BJ (cell line): ENCODE results near the gene CDC42EP4. TPM values are rescaled to one million over a fixed set of nuclear protein-coding genes. Genes with fewer than 3 reads are reported as not detected.

ENCODE experiments used
- CTCF ChIA-PET: fragments of 350-600 bp; formaldehyde crosslinking; extraction: SDS; loops from one replicate; lab custom pipeline; 2021; ENCODE audit warnings: antibody characterized with exemption, inconsistent platforms; lab: Yijun Ruan, JAX
- POLR2A ChIA-PET: fragments of 300-600 bp; sonication (Branson Sonifier 250); formaldehyde crosslinking; extraction: SDS; loops from one replicate; lab custom pipeline; 2021; ENCODE audit warnings: antibody characterized with exemption; lab: Charles Lee
- DNase-seq: peaks from one replicate; pipeline ENCODE4 v3.0.0-alpha.2; 2011; ENCODE audit warnings: low read depth
- H3K27me3 ChIP-seq: 2 replicates; pipeline ENCODE4 v1.6.0; 2011; ENCODE audit warnings: low read length; ENCODE audit not compliant: control insufficient read depth, insufficient read depth
- H3K36me3 ChIP-seq: 2 replicates; pipeline ENCODE4 v1.5.1; 2011; ENCODE audit warnings: low read length; ENCODE audit not compliant: control insufficient read depth, insufficient read depth
- H3K4me3 ChIP-seq: 2 replicates; pipeline ENCODE4 v1.5.1; 2011; ENCODE audit warnings: low read depth, mild to moderate bottlenecking, control low read depth, low read length
- polyA plus RNA-seq: library from polyadenylated mRNA; depleted of rRNA; stranded (reverse); fragments of >200 nt; gene quantifications from 2 replicates; pipeline ENCODE4 v1.2.3, GENCODE V29; 2011; rRNA removed
- TF ChIP-seq, protein P1 (sequence below): IDR thresholded peaks from 2 replicates; pipeline ENCODE4 v1.5.1; 2011; ENCODE audit warnings: low read depth, mild to moderate bottlenecking, control low read depth, inconsistent platforms, low read length, moderate library complexity; ENCODE audit not compliant: insufficient read depth

CDC42EP4 gene
- polyA plus RNA-seq, 1 experiment: 28.0 TPM

DNA sequence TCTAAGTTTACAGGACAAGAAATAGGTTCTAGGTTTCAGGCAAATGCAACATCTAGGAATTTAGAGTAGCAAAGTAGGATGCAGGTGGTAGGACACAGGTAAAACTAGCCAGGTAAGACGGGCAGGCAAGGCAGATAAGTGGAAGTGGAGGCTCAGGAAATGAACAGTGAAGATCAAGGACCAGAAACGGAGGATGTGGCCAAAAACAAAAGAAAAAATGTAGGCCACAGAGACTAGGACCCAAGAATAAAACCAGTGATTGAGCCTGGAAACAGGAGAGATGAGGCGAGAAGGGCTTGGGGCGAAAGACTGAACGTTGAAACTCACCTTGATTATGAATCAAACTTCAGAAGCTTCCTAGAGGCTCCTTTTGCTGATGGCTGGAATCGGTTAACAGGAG, 74.1 kb downstream of the CDC42EP4 start:
- POLR2A ChIA-PET: no interaction called here
- TF ChIP-seq, protein P1, sequence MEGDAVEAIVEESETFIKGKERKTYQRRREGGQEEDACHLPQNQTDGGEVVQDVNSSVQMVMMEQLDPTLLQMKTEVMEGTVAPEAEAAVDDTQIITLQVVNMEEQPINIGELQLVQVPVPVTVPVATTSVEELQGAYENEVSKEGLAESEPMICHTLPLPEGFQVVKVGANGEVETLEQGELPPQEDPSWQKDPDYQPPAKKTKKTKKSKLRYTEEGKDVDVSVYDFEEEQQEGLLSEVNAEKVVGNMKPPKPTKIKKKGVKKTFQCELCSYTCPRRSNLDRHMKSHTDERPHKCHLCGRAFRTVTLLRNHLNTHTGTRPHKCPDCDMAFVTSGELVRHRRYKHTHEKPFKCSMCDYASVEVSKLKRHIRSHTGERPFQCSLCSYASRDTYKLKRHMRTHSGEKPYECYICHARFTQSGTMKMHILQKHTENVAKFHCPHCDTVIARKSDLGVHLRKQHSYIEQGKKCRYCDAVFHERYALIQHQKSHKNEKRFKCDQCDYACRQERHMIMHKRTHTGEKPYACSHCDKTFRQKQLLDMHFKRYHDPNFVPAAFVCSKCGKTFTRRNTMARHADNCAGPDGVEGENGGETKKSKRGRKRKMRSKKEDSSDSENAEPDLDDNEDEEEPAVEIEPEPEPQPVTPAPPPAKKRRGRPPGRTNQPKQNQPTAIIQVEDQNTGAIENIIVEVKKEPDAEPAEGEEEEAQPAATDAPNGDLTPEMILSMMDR: no peak
- H3K4me3 ChIP-seq: no peak overlapping the region
- no peaks in the 10 kb centered on the region for H3K27me3 ChIP-seq
- DNase-seq: no peak
- CTCF ChIA-PET: interaction anchor here (0.6 to 3.4 kb wide), 2 partner anchors 9 to 17 kb away, joined by 3 to 15 read pairs; no protein-coding TSS in a partner anchor
- H3K36me3 ChIP-seq: peaks cover 10% of the 10 kb centered on the region

DNA sequence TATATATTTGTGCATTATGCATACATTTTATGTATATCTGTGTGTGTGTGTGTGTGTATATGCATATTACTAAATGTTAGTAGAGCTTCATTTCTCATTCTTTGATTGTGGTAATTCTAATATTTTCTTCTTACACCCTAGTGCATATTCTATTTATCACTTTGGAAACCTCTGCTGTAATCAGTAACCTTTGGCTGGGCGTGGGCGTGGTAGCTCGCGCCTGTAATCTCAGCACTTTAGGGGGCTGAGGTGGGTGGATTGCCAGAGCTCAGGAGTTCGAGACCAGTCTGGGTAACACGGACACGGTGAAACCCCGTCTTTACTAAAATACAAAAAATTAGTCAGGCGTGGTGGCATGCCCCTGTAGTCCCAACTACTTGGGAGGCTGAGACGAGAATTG, 77.1 kb downstream of the CDC42EP4 start:
- POLR2A ChIA-PET: no interaction called here

More for the DNA sequence above, 77.1 kb downstream of the CDC42EP4 start:
- CTCF ChIA-PET: interaction anchor here (2.5 to 3.4 kb wide), 2 partner anchors 12 to 20 kb away, joined by 8 to 15 read pairs; no protein-coding TSS in a partner anchor
- no peak for DNase-seq
- Histone ChIP-seq H3K4me3 (no peak overlapping the region), H3K27me3 (no peaks in the 10 kb centered on the region), H3K36me3 (peaks cover 7% of the 10 kb centered on the region)
- TF ChIP-seq, protein P1: no peak

Other genes with a start within 250 kb of the CDC42EP4 start
- 17.6 and 20.9 TPM in 2 replicates for gene SLC39A11, start 219.3 kb downstream of the CDC42EP4 start, polyA plus RNA-seq
- gene SSTR2, start 147.0 kb downstream of the CDC42EP4 start, polyA plus RNA-seq: not detected in 2 replicates
- 39.4 and 54.9 TPM in 2 replicates for gene COG1, start 118.9 kb downstream of the CDC42EP4 start, polyA plus RNA-seq
- gene CPSF4L, start 50.1 kb downstream of the CDC42EP4 start, polyA plus RNA-seq: 0.13 TPM in 1 of 2 replicates, not detected in the other